Heart left ventricle (tissue), 13 donors: Measurements from ENCODE around the gene RPP25L.

Experiments
- POLR2A ChIP-seq, 2 donors: fragments of 450-650 bp; IDR thresholded peaks; one replicate each; pipeline ENCODE4 v1.6.1; 2017; ENCODE audit warnings: antibody characterized with exemption in 2 of 2, mild to moderate bottlenecking in 2 of 2, moderate library complexity in 2 of 2
- TF ChIP-seq, protein P1 (sequence below), 12 donors: fragments of 200-600 bp; sonication (generic) in 4 of 12; IDR thresholded peaks; one replicate each; pipeline versions ENCODE4 v1.5.0 to v1.8.0; 2018 to 2022; ENCODE audit warnings: antibody characterized with exemption in 12 of 12, mild to moderate bottlenecking in 5 of 12
- donor health status: ischemic (EF 13 %, LVEDD 7.1; RV severe dilation, severe dysfunction).
- donor health status: DM: no; HTN: yes; CAD: no.
- donor health status: DM: no; HTN: no; CAD: no.
- donor health status: ischemic (EF 25% LVEDD 6.9; RV normal size, moderate dysfunction).
- donor health status: ischemic (EF 25% LVEDD 5.7; RV mildly dilated, moderate dysfunction).
- donor health status: ischemic (EF 35%, LVEDD 5.7; RV mildly dilated, moderate dysfunction).
- donor health status: nonischemic (EF 11% LVEDD 7.7; RV severe dilation, severe dysfunction).
- donor health status: DM: yes; HTN: yes; CAD: no.
- donor health status: PGD.
- donor health status: ischemic (EF 29% LVEDD 5.4; RV normal size, mild dysfunction).
- donor health status: nonischemic (EF 23%, LVEDD 6.1; RV moderate dilation, normal function).

DNA sequence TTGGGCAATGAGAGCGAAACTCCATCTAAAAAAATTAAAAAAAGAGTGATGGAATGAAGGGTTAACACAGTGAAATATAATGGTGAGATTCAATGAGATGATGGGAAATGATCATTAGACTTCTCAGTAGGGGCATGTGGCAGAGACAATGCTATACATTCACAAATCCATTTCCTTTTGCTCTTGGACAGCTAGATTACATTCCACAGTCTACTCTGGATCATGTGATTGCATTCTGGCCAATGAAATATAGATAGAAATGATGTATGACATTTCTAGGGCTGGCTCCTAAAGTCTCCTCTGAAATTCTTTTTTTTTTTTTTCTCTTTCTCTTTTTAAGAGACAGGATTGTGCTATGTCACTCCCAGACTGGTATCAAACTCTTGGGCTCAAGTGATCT, 30.8 kb upstream of the RPP25L start:
- TF ChIP-seq POLR2A (IDR thresholded peaks at IDR 0.05), result no peak
- TF ChIP-seq, protein P1, sequence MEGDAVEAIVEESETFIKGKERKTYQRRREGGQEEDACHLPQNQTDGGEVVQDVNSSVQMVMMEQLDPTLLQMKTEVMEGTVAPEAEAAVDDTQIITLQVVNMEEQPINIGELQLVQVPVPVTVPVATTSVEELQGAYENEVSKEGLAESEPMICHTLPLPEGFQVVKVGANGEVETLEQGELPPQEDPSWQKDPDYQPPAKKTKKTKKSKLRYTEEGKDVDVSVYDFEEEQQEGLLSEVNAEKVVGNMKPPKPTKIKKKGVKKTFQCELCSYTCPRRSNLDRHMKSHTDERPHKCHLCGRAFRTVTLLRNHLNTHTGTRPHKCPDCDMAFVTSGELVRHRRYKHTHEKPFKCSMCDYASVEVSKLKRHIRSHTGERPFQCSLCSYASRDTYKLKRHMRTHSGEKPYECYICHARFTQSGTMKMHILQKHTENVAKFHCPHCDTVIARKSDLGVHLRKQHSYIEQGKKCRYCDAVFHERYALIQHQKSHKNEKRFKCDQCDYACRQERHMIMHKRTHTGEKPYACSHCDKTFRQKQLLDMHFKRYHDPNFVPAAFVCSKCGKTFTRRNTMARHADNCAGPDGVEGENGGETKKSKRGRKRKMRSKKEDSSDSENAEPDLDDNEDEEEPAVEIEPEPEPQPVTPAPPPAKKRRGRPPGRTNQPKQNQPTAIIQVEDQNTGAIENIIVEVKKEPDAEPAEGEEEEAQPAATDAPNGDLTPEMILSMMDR (IDR thresholded peaks at IDR 0.05), result no peak
